HL-60 (cell line): ENCODE measurements around the gene FDPS.

Source experiments
- GABPA ChIP-seq: IDR thresholded peaks from 2 replicates; pipeline ENCODE4 v1.6.1; 2012; ENCODE audit warnings: low read depth
- POLR2AphosphoS5 ChIP-seq: IDR thresholded peaks from 2 replicates; pipeline ENCODE4 v1.6.1; 2012; ENCODE audit warnings: low read depth
- TF ChIP-seq, protein P1 (sequence below): IDR thresholded peaks from one replicate; pipeline ENCODE4 v1.5.1; 2011; ENCODE audit warnings: low read length, control low read depth, inconsistent platforms; ENCODE audit not compliant: insufficient read depth
- TF ChIP-seq, protein P2 (sequence below): IDR thresholded peaks from 2 replicates; pipeline ENCODE4 v1.6.1; 2012; ENCODE audit warnings: low read depth; ENCODE audit not compliant: insufficient replicate concordance

DNA sequence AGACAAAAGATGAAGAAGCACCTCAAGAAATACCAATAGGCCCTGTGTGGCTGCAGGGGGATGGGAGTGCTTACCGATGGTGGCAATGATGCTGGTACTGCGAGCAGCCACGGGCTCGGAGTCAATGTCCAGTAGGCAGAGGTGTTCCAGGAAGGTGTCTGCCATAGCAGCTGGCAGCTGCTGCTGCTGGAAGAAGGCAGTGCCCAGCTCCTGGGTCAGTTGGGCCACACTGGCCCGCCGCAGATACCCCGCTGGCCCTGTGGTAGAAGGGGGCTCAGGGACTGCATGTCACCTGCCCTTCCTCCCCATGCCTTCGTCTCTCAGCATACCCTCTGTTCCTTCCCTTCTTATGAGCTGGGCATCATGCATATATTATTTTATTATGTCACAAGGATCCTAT, 8.6 kb upstream of the FDPS start:
- TF ChIP-seq, protein P1, sequence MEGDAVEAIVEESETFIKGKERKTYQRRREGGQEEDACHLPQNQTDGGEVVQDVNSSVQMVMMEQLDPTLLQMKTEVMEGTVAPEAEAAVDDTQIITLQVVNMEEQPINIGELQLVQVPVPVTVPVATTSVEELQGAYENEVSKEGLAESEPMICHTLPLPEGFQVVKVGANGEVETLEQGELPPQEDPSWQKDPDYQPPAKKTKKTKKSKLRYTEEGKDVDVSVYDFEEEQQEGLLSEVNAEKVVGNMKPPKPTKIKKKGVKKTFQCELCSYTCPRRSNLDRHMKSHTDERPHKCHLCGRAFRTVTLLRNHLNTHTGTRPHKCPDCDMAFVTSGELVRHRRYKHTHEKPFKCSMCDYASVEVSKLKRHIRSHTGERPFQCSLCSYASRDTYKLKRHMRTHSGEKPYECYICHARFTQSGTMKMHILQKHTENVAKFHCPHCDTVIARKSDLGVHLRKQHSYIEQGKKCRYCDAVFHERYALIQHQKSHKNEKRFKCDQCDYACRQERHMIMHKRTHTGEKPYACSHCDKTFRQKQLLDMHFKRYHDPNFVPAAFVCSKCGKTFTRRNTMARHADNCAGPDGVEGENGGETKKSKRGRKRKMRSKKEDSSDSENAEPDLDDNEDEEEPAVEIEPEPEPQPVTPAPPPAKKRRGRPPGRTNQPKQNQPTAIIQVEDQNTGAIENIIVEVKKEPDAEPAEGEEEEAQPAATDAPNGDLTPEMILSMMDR: no peak
- TF ChIP-seq, protein P2, sequence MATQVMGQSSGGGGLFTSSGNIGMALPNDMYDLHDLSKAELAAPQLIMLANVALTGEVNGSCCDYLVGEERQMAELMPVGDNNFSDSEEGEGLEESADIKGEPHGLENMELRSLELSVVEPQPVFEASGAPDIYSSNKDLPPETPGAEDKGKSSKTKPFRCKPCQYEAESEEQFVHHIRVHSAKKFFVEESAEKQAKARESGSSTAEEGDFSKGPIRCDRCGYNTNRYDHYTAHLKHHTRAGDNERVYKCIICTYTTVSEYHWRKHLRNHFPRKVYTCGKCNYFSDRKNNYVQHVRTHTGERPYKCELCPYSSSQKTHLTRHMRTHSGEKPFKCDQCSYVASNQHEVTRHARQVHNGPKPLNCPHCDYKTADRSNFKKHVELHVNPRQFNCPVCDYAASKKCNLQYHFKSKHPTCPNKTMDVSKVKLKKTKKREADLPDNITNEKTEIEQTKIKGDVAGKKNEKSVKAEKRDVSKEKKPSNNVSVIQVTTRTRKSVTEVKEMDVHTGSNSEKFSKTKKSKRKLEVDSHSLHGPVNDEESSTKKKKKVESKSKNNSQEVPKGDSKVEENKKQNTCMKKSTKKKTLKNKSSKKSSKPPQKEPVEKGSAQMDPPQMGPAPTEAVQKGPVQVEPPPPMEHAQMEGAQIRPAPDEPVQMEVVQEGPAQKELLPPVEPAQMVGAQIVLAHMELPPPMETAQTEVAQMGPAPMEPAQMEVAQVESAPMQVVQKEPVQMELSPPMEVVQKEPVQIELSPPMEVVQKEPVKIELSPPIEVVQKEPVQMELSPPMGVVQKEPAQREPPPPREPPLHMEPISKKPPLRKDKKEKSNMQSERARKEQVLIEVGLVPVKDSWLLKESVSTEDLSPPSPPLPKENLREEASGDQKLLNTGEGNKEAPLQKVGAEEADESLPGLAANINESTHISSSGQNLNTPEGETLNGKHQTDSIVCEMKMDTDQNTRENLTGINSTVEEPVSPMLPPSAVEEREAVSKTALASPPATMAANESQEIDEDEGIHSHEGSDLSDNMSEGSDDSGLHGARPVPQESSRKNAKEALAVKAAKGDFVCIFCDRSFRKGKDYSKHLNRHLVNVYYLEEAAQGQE: no peak
- TF ChIP-seq POLR2AphosphoS5: no peak
- no peak for TF ChIP-seq GABPA
